HEK293 (cell line): ENCODE results near the gene EMC6.

ENCODE experiments used
- CTCF ChIA-PET: fragments of 350-600 bp; formaldehyde crosslinking; extraction: SDS; loops from one replicate; lab custom pipeline; 2021; ENCODE audit warnings: antibody characterized with exemption; lab: Yijun Ruan, JAX
- POLR2A ChIA-PET: fragments of 300-600 bp; formaldehyde crosslinking; extraction: SDS; loops from one replicate; lab custom pipeline; 2020; ENCODE audit warnings: antibody characterized with exemption, inconsistent platforms; lab: Yijun Ruan, JAX
- H3K27ac ChIP-seq: fragments of 200-500 bp; sonication (Bioruptor generic); 2 replicates; pipeline ENCODE4 v1.5.1; 2014; ENCODE audit warnings: low read depth, low read length, control low read depth, inconsistent platforms; ENCODE audit errors: extremely low read depth
- H3K36me3 ChIP-seq, 2 experiments: fragments of 200-500 bp in 1 of 2; sonication (Bioruptor generic) in 1 of 2; 1 replicate in 1 of 2; 2 replicates in 1 of 2; pipeline ENCODE4 v1.5.1; 2014 to 2017; ENCODE audit warnings: inconsistent platforms in 2 of 2, low read length in 2 of 2; ENCODE audit not compliant: control insufficient read depth in 2 of 2, insufficient read depth in 1 of 2
- H3K4me1 ChIP-seq: fragments of 200-500 bp; sonication (Bioruptor generic); 2 replicates; pipeline ENCODE4 v1.5.1; 2014; ENCODE audit warnings: mild to moderate bottlenecking, low read length, inconsistent platforms; ENCODE audit not compliant: control insufficient read depth, insufficient read depth
- H3K4me3 ChIP-seq: 2 replicates; pipeline ENCODE4 v1.5.1; 2011; ENCODE audit warnings: low read depth, mild to moderate bottlenecking, control low read depth, low read length, moderate library complexity
- H3K9me3 ChIP-seq: fragments of 200-500 bp; sonication (Bioruptor generic); 2 replicates; pipeline ENCODE4 v1.5.1; 2014; ENCODE audit warnings: low read depth, low read length, inconsistent platforms; ENCODE audit not compliant: control insufficient read depth, insufficient read depth
- GLIS2 ChIP-seq: fragments of 450-650 bp; formaldehyde crosslinking; IDR thresholded peaks from 2 replicates; pipeline ENCODE4 v1.5.1; 2016; ENCODE audit warnings: missing biosample characterization, missing genetic modification characterization
- HOXD13 ChIP-seq: sonication (generic); formaldehyde crosslinking; IDR thresholded peaks from 2 replicates; pipeline ENCODE4 v1.8.0; 2022; ENCODE audit warnings: missing genetic modification reagents, borderline replicate concordance
- KLF1 ChIP-seq: fragments of 450-650 bp; formaldehyde crosslinking; IDR thresholded peaks from 2 replicates; pipeline ENCODE4 v1.5.1; 2016; ENCODE audit warnings: missing biosample characterization, missing genetic modification characterization
- ZBTB10 ChIP-seq: fragments of 450-650 bp; formaldehyde crosslinking; IDR thresholded peaks from 2 replicates; pipeline ENCODE4 v1.5.1; 2016; ENCODE audit warnings: missing biosample characterization, missing genetic modification characterization
- ZBTB26 ChIP-seq: fragments of 450-650 bp; formaldehyde crosslinking; optimal IDR thresholded peaks from 2 replicates; pipeline ENCODE3; 2016; ENCODE audit warnings: missing biosample characterization, mild to moderate bottlenecking, missing genetic modification characterization
- ZIC2 ChIP-seq: fragments of 450-650 bp; formaldehyde crosslinking; IDR thresholded peaks from 2 replicates; pipeline ENCODE4 v1.5.1; 2016; ENCODE audit warnings: missing biosample characterization, missing genetic modification characterization
- ZNF174 ChIP-seq: fragments of 450-650 bp; formaldehyde crosslinking; IDR thresholded peaks from 2 replicates; pipeline ENCODE4 v1.5.0; 2017; ENCODE audit warnings: missing biosample characterization, mild to moderate bottlenecking, missing genetic modification characterization
- ZNF274 ChIP-seq, 2 experiments: fragments of 200-500 bp in 1 of 2; fragments of 450-650 bp in 1 of 2; sonication (Bioruptor generic) in 1 of 2; formaldehyde crosslinking in 1 of 2; IDR thresholded peaks; 2 replicates each; pipeline versions ENCODE4 v1.5.1 to v1.6.1; 2014 to 2016; ENCODE audit warnings: borderline replicate concordance in 1 of 2, inconsistent platforms in 1 of 2, low read length in 1 of 2, missing biosample characterization in 1 of 2, missing genetic modification characterization in 1 of 2
- ZNF302 ChIP-seq: fragments of 450-650 bp; formaldehyde crosslinking; IDR thresholded peaks from 2 replicates; pipeline ENCODE4 v1.5.1; 2016; ENCODE audit warnings: missing biosample characterization, missing genetic modification characterization, low read depth
- ZNF473 ChIP-seq: fragments of 450-650 bp; formaldehyde crosslinking; IDR thresholded peaks from 2 replicates; pipeline ENCODE4 v1.5.1; 2017; ENCODE audit warnings: missing biosample characterization, missing genetic modification characterization
- ZNF544 ChIP-seq: fragments of 450-650 bp; formaldehyde crosslinking; IDR thresholded peaks from 2 replicates; pipeline ENCODE4 v1.5.0; 2017; ENCODE audit warnings: missing biosample characterization, missing genetic modification characterization
- ZNF585B ChIP-seq: fragments of 450-650 bp; formaldehyde crosslinking; IDR thresholded peaks from 2 replicates; pipeline ENCODE4 v1.5.1; 2016; ENCODE audit warnings: missing biosample characterization, missing genetic modification characterization
- ZNF654 ChIP-seq: fragments of 450-650 bp; formaldehyde crosslinking; IDR thresholded peaks from 2 replicates; pipeline ENCODE4 v1.5.1; 2016; ENCODE audit warnings: low read depth, missing biosample characterization, missing genetic modification characterization
- ZNF768 ChIP-seq: fragments of 450-650 bp; formaldehyde crosslinking; IDR thresholded peaks from 2 replicates; pipeline ENCODE4 v1.5.1; 2018; ENCODE audit warnings: missing biosample characterization, mild to moderate bottlenecking, missing genetic modification characterization
- TF ChIP-seq, protein P1 (sequence below): fragments of 450-650 bp; formaldehyde crosslinking; IDR thresholded peaks from 2 replicates; pipeline ENCODE4 v1.5.1; 2016; ENCODE audit warnings: missing biosample characterization, missing genetic modification characterization
- TF ChIP-seq, protein P2 (sequence below): fragments of 450-650 bp; formaldehyde crosslinking; IDR thresholded peaks from 2 replicates; pipeline ENCODE4 v1.5.1; 2017; ENCODE audit warnings: missing biosample characterization, missing genetic modification characterization

EMC6 gene

DNA sequence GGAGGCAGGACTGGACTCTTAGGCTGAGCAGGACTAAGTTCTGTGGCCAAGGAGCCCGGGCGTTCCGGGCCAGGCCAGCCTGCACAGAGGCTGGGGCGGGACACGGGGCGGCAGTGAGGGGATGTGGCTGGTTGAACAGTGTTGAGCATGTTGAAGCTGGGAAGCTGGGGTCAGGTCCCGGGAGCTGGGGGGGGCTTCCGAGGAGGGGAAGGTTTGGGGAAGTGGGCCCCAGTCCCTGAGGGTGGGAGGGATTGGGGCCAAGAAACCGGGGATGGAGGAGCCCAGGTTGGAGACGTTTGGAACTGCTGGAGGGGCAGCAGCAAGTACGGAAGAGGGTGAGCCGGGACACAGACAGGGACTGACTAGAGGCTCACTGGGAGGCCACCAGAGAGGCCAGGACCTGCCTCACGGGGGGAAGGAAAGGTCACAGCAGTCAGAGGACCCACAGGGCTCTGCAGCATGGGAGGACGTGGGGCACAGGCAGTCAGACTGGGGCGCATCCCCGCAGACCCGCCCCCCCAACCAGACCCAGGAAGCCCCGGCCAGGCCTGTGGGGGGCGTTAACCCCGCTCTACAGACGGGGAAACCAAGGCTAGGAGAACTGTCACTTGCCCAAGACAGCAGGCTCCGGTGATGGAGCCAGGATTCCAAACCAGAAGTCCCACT lies 9.7 kb upstream of the EMC6 start:
- H3K9me3 ChIP-seq, result no peaks in the 10 kb centered on the region
- no peak overlapping the region for H3K4me3 ChIP-seq
- no peaks in the 10 kb centered on the region for H3K4me1 ChIP-seq
- H3K36me3 ChIP-seq, result peaks cover 0 to 45% of the 10 kb centered on the region in 2 experiments; a peak in 1 of 3 replicates
- POLR2A ChIA-PET, result interaction anchor here (1.3 to 5.4 kb wide), 4 partner anchors 9 to 23 kb away, joined by 3 to 26 read pairs (median 14); partner anchors contain the start of genes CTNS, SHPK and TAX1BP3
- no peak overlapping the region for H3K27ac ChIP-seq
- CTCF ChIA-PET, result interaction anchor here (0.6 to 3.0 kb wide), 3 partner anchors 12 to 58 kb away, joined by 3 to 8 read pairs (median 3); no protein-coding TSS in a partner anchor
- TF ChIP-seq GLIS2 (tag by site-specific recombination), result peak; percentile 41; the same call in 1 of the 2 replicates
- TF ChIP-seq ZNF768 (tag by site-specific recombination), result no peak
- TF ChIP-seq KLF1 (tag by site-specific recombination), result no peak
- no peak for TF ChIP-seq ZBTB26
- TF ChIP-seq ZNF473, result no peak
- no peak for TF ChIP-seq ZNF274 (IDR thresholded peaks at IDR 0.05; ENCODE audit: low read length)
- no peak for TF ChIP-seq ZNF274 (tag by site-specific recombination; IDR thresholded peaks at IDR 0.05; ENCODE audit: borderline replicate concordance)

DNA sequence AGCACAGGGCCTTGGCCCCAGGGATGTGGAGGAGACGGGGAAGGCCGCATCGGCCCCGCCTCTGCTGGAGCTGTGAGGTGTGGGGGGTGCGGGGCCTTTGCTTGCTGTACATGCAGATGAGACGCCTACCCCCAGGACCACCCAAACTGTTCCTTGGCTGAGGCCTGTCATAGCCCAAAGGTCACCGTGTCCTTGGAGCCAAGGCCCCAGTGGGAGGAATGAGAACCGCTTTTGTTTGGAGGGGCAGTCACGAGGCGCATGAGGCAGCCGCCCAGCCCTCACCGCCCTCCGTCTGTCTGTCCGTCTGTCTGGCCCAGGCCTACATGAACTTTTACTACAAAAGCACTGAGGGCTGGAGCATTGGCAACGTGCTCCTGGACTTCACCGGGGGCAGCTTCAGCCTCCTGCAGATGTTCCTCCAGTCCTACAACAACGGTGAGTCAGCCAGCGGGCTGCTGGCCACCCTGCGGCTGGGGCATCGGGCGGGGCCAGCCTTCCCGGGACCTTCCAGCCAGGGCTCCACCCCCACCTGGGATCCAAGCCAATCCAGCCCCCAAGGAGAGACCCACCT lies 9.0 kb upstream of the EMC6 start:
- Histone ChIP-seq H3K27ac (0 out of 2 replicates have a peak overlapping the region, but pooled peaks have one; percentile 16), H3K4me1 (no peaks in the 10 kb centered on the region), H3K4me3 (no peak overlapping the region), H3K36me3 (peaks cover 0 to 52% of the 10 kb centered on the region in 2 experiments; a peak in 1 of 3 replicates), H3K9me3 (no peaks in the 10 kb centered on the region)
- CTCF ChIA-PET, result interaction anchor here (0.7 to 1.1 kb wide), 2 partner anchors 59 to 78 kb away, joined by 3 read pairs; no protein-coding TSS in a partner anchor
- TF ChIP-seq ZNF302 (tag by site-specific recombination) (no peak), GLIS2 (tag by site-specific recombination) (peak; percentile 64; the same call in 1 of the 2 replicates), ZIC2 (peak; percentile 77), KLF1 (tag by site-specific recombination) (peak; percentile 28; the same call in 1 of the 2 replicates)
- TF ChIP-seq, protein P1, sequence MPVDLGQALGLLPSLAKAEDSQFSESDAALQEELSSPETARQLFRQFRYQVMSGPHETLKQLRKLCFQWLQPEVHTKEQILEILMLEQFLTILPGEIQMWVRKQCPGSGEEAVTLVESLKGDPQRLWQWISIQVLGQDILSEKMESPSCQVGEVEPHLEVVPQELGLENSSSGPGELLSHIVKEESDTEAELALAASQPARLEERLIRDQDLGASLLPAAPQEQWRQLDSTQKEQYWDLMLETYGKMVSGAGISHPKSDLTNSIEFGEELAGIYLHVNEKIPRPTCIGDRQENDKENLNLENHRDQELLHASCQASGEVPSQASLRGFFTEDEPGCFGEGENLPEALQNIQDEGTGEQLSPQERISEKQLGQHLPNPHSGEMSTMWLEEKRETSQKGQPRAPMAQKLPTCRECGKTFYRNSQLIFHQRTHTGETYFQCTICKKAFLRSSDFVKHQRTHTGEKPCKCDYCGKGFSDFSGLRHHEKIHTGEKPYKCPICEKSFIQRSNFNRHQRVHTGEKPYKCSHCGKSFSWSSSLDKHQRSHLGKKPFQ, result no peak
- POLR2A ChIA-PET, result interaction anchor here (1.3 to 5.4 kb wide), 4 partner anchors 8 to 24 kb away, joined by 3 to 26 read pairs (median 14); partner anchors contain the start of genes CTNS, SHPK and TAX1BP3

DNA sequence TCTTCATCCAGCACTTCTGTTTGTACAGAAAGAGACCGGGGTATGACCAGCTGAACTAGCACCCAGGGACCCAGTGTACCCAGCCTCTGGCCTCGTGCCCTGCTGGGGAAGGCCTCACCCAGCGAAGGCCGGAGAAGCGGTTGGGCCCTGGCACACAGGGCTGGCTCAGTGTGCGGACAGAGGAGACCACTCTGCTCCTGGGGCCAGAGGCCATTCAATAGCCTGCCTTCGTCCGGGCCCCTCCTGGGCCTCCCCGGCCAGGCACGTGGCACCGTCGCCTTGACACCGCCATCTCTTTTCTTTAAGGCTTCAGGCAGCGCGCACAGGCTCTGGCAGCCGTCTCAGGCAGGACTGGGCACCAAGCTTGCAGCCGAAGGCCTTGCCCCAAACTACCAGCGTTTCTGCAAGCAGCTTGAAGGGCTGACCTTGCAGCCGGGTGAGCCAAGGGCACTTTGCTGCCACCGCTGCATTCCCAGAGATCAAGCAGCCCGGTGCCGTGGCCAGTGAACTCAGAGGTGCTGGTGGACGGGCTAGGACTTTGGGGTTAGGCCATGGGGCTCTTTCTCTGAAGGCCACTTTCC lies 8.2 kb upstream of the EMC6 start:
- no peaks in the 10 kb centered on the region for H3K4me1 ChIP-seq
- ChIA-PET CTCF (interaction anchor here (0.7 kb wide), 1 partner anchor 78 kb away, joined by 3 read pairs; no protein-coding TSS in a partner anchor), POLR2A (interaction anchor here (0.5 to 5.4 kb wide), 5 partner anchors 7 to 138 kb away, joined by 3 to 26 read pairs (median 6); partner anchors contain the start of genes CTNS, SHPK and TAX1BP3)
- TF ChIP-seq, protein P2, sequence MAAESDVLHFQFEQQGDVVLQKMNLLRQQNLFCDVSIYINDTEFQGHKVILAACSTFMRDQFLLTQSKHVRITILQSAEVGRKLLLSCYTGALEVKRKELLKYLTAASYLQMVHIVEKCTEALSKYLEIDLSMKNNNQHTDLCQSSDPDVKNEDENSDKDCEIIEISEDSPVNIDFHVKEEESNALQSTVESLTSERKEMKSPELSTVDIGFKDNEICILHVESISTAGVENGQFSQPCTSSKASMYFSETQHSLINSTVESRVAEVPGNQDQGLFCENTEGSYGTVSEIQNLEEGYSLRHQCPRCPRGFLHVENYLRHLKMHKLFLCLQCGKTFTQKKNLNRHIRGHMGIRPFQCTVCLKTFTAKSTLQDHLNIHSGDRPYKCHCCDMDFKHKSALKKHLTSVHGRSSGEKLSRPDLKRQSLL (tag by site-specific recombination), result no peak
- TF ChIP-seq HOXD13 (CRISPR knock-in tag) (no peak), ZNF174 (tag by site-specific recombination) (no peak), ZNF585B (no peak), ZBTB10 (tag by site-specific recombination) (no peak), ZNF654 (no peak), ZNF544 (tag by site-specific recombination) (no peak)
- peaks cover 0 to 57% of the 10 kb centered on the region in 2 experiments; a peak in 1 of 3 replicates for H3K36me3 ChIP-seq
- H3K4me3 ChIP-seq, result no peak overlapping the region
- no peaks in the 10 kb centered on the region for H3K9me3 ChIP-seq
- no peak overlapping the region for H3K27ac ChIP-seq
